ENCODE data around the gene MAPK4. TPM values are rescaled to one million over a fixed set of nuclear protein-coding genes. Genes with fewer than 3 reads are reported as not detected.

MAPK4 gene
- total and polyA plus RNA-seq, 2 of the 4 experiments (the other 2 are of a cell fraction): not detected

- dilution Hi-C loops (cut with HindIII; ENCODE audit: low sequenced_read_pairs, unreplicated experiment): no loop called here
Measured at GRCh38 chr18:50727721-50728471, 168.0 kb downstream of the MAPK4 start.

More at GRCh38 chr18:50727721-50728471, 168.0 kb downstream of the MAPK4 start:
- Histone ChIP-seq H3K9ac (ENCODE audit: low read depth, low read length) (no peak overlapping the region), H3K79me1 (ENCODE audit: low read depth in 1 of 2, low read length in 2 of 2) (no peaks in the 10 kb centered on the region), H2AK9ac (replicated peaks; ENCODE audit: low read depth, low read length, poor library complexity) (no peak overlapping the region), H3K27ac (ENCODE audit: insufficient read depth, low read length) (no peak overlapping the region), H2BK120ac (ENCODE audit: low read depth, low read length) (no peak overlapping the region), H3K27me3 (ENCODE audit: control insufficient read depth, insufficient read depth, low read length) (no peaks in the 10 kb centered on the region), H3K4me1 (ENCODE audit: control insufficient read depth, insufficient read depth, low read length) (no peaks in the 10 kb centered on the region), H3K4ac (ENCODE audit: low read depth, low read length) (no peak overlapping the region), H3K36me3 (ENCODE audit: control insufficient read depth, insufficient read depth, low read length) (no peaks in the 10 kb centered on the region), H2BK20ac (ENCODE audit: low read depth, low read length) (no peak overlapping the region), H3K4me2 (ENCODE audit: low read depth, low read length) (no peak overlapping the region), H2AK5ac (ENCODE audit: low read depth, low read length) (no peak overlapping the region), H3K23ac (ENCODE audit: low read depth, low read length) (no peak overlapping the region), H2BK5ac (ENCODE audit: low read depth, low read length, poor library complexity, severe bottlenecking) (no peak overlapping the region), H4K8ac (ENCODE audit: low read depth in 2 of 2, low read length in 2 of 2) (no peak overlapping the region), H4K91ac (ENCODE audit: insufficient read depth, low read depth, low read length) (no peak overlapping the region), H2AFZ (replicated peaks; ENCODE audit: low read length, poor library complexity) (no peak overlapping the region), H3K9me3 (ENCODE audit: control insufficient read depth, insufficient read depth, low read length) (no peaks in the 10 kb centered on the region; the same call in 1 of the 2 replicates), H4K5ac (ENCODE audit: low read depth, low read length) (no peak overlapping the region), H3K9me1 (ENCODE audit: insufficient read depth, low read length) (no peaks in the 10 kb centered on the region), H3K18ac (ENCODE audit: low read depth, low read length) (no peak overlapping the region), H3K56ac (ENCODE audit: extremely low read depth, insufficient read depth, low read length) (no peak overlapping the region), H4K20me1 (ENCODE audit: insufficient read depth, low read length) (no peaks in the 10 kb centered on the region), H3K14ac (replicated peaks; ENCODE audit: low read depth, low read length) (no peak overlapping the region), H2BK15ac (ENCODE audit: low read depth, low read length) (no peak overlapping the region), H3K4me3 (ENCODE audit: insufficient read depth, low read depth, low read length) (no peak overlapping the region)
- 51% methylated on average over 3 of the region's 10 CpGs; no CpG with 5 or more reads in 1 of the 2 experiments for WGBS, 2 experiments (ENCODE audit: extremely low coverage in 2 of 2, insufficient read length in 1 of 2)
- DNase-seq: no peak
- in situ Hi-C loops (cut with MboI; ENCODE audit: low sequenced_read_pairs): no loop called here
- intact Hi-C loops (cut with micrococcal nuclease): no loop called here
- ChIA-PET CTCF (no interaction called here), POLR2A (ENCODE audit: unreplicated experiment) (no interaction called here)
- no peak for TF ChIP-seq POLR2A (IDR thresholded peaks at IDR 0.05; ENCODE audit: low read depth, low read length)
- no peak for TF ChIP-seq MAZ (IDR thresholded peaks at IDR 0.05; ENCODE audit: borderline replicate concordance, low read depth, low read length)
- TF ChIP-seq RFX5 (IDR thresholded peaks at IDR 0.05; ENCODE audit: low read depth, low read length): no peak
- TF ChIP-seq BHLHE40 (IDR thresholded peaks at IDR 0.05; ENCODE audit: low read depth, low read length): no peak
- TF ChIP-seq, protein P1, sequence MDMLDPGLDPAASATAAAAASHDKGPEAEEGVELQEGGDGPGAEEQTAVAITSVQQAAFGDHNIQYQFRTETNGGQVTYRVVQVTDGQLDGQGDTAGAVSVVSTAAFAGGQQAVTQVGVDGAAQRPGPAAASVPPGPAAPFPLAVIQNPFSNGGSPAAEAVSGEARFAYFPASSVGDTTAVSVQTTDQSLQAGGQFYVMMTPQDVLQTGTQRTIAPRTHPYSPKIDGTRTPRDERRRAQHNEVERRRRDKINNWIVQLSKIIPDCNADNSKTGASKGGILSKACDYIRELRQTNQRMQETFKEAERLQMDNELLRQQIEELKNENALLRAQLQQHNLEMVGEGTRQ (IDR thresholded peaks at IDR 0.05; ENCODE audit: low read depth, low read length): no peak
- no peak for TF ChIP-seq MAFK (IDR thresholded peaks at IDR 0.05; ENCODE audit: low read depth, low read length)
- TF ChIP-seq CHD1 (IDR thresholded peaks at IDR 0.05; ENCODE audit: low read depth, low read length): no peak
- TF ChIP-seq CTCF (conservative IDR thresholded peaks at IDR 0.05; ENCODE audit: low read depth, low read length): no peak
- TF ChIP-seq NFE2L2 (IDR thresholded peaks at IDR 0.05; ENCODE audit: low read depth, low read length): no peak
- TF ChIP-seq FOS (IDR thresholded peaks at IDR 0.05; ENCODE audit: low read depth, low read length): no peak
- no peak for TF ChIP-seq MXI1 (IDR thresholded peaks at IDR 0.05; ENCODE audit: borderline replicate concordance, low read depth, low read length)
- ATAC-seq (ENCODE audit: low read depth): no peak
- BruUV-seq (replicated peaks): no TSS peak
